NCI-H774 (cell line): ENCODE data around the gene EXOC3L2.
"Not testable (repeated sequence)": the region's sequence is repeated elsewhere in the genome, so short reads cannot be mapped to it uniquely, and the experiment has no call there.

Source experiments
- DNase-seq: peaks from one replicate; lab custom pipeline; 2025; lab: John Stamatoyannopoulos, UW

The EXOC3L2 gene

DNA sequence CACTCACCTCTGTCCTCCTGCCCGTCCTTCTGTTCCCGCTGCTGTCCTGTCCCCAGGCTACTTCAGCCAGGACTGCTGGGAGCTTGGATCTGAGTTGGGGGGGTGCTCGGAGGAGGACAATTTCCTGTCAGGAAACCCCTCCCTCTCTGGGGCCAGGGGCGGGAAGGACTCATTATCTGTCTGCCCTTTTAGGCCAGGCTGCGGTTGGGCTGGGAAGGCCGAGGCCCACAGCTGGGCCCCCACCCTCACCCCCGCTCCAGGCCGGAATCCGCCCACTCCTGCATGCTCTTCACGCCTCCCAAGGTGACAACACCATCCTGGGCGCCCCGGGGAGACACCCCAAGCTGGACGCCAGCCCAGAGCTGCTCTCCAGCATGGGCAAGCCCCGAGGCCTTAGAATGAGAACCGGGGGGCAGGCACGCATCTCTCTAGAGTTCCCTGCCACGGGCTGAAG lies at the start of gene EXOC3L2:
Gene EXOC3L2 (minus strand): TSS at position 74 of the 454 bp plus-strand sequence. CDS start 6,362 bp downstream, outside the sequence.
- no peak for DNase-seq

DNA sequence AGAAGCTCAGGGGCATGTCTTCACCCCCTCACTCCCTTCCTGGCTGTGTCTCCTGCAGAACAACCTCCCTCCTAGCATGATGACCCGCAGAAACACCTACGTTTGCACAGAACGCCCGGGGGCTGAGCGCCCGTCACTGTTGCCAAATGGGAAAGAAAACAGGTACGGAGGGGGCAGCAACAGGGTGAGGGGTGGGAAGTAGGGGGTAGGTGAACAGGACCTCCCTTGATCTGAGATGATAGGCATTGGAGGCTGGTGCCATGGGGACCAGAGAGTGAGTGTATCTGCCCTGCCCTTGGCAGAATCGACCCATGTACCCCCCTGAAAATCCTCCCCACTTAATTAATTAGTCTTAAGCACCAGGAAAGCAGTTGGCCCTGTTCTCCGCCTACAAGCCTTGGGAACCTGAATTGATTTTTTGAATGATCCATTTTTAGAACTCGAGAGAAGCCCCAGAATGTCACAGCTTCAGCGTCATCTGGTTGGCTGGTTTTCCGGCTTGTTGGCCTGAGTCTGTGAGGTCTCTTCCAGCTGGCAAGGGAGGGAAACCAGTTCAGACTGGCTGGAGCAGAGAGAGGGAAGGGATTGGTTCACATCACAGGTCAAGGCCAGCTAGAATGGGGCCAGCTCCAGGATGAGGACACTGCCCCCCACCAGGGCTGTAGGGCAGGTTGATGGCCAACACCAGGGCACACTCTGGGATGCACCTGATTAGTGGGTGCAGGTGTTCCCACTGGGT lies 49.3 kb upstream of the EXOC3L2 start:
- DNase-seq, result no peak

DNA sequence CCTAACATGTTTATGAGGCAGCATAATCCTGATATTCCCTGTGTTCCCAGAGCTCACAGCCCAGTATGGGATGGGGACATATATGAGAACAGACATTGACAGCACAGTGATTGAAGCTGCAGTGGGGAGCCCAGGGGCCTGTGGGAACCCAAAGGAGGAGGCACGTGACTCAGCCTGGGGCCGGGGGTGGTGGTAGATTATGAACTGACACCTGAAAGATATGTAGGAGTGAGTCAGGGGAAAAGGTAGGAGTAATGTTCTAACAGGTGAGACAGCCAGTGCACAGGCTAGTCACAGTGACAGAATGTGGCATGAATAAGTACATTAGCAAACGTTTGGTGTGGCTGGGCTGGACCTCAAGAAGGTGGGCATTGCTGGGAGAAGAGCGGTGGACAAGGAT lies 48.5 kb upstream of the EXOC3L2 start:
- DNase-seq, result no peak

- no peak for DNase-seq
These were observed 46.6 kb upstream of the EXOC3L2 start for GRCh38 chr19:45291834-45292233.

GRCh38 chr19:45290381-45290931 lies 45.2 kb upstream of the EXOC3L2 start:
- DNase-seq, result no peak

GRCh38 chr19:45283443-45284033 lies 38.3 kb upstream of the EXOC3L2 start:
- DNase-seq, result no peak

DNA sequence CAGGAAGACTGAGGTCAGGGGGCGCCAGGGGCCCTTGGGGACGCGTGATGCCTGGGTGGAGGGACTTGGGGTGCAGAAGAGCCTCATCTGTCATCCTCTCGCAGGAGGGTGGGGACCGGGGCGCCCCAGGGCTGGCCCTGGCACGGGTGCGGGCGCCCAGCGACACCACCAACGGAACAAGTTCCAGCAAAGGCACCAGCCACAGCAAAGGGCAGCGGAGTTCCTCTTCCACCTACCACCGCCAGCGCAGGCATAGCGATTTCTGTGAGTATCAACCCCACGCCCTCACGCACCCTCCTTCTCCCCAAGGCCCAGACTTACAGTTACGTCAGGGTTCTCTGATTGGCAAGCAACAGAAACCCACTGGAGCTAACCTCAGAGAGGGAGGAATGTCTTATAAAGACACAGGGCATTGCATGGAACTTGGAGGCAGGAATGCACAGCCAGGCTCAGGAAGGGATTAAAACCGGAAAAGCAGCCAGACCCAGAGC lies 35.3 kb upstream of the EXOC3L2 start:
- DNase-seq, result no peak

DNA sequence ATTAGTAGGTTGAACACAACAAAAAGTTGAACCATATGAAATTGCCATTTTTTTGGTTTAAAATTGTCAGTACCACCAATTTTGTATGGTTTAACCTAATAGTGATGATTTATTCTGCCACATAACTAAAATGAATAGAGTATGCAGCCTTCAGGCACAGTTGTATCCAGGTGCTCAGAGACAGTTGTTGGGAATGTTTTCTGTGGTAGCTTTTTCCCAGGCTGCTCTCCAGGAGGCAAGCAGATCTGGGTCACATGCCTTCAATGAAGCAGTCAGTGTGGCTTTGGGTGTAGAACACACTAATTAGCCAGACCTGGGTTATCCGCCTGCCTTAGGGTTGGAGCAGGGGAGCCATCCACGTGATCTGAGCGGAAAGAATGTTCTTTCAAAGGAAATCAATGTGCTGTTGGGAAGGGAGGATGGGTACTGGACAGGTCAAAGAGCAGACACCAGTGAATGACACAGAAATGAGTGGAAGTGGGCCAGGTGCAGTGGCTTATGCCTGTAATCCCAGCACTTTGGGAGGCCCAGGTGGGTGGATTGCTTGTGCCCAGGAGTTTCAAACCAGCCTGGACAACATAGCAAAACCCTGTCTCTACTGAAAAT lies 34.5 kb upstream of the EXOC3L2 start:
- DNase-seq, result no peak

DNA sequence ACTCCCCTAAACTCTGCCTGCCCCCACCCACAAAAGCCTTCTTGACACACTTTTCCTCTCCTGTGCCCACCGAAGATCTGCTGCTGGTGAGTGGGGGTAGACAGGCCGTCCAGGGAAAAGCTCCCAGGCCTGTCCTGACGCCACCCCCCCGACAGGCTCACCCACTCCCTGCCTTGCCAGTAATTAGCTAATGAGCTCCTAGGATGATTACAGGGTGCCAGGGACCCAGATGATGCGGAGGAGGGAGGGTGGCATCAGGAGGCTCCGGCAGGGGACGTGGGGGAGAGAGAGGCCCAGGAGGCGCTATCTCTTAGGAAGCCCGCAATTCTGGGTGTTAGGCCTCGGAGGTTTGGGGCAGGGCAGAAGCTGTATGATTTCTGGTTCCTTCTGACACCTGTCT lies 32.9 kb upstream of the EXOC3L2 start:
- DNase-seq, result no peak

- DNase-seq, result no peak
These were observed 31.1 kb upstream of the EXOC3L2 start for GRCh38 chr19:45276284-45276687.

DNA sequence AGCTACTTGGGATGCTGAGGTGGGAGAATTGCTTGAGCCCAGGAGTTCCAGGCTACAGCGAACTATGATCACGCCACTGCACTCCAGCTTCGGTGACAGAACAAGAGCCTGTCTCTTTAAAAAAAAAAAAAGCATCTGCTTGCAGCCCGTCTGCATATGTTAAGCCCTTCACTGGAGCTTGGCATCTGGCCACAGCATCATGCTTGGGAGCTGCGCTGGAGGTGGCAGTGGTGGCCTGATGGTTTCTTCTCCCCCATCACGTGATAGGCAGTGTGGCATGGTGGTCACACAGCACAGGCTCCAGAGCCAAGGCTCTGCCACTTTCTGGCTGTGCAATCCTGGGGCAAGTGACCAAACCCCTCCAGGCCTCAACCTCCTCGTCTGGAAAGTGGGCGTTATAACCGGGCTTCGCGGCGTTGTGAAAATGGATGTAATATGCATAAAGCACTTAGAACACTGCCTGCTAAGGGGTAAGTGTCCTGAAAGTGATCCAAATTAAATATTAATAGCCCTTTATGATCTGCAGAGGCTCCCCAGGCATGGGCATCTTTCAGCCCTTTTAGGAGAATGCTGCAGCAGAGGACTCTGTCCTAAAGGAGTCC lies 30.3 kb upstream of the EXOC3L2 start:
- no peak for DNase-seq

GRCh38 chr19:45273521-45273855 lies 28.3 kb upstream of the EXOC3L2 start:
- DNase-seq, result no peak

- no peak for DNase-seq
These were observed 26.5 kb upstream of the EXOC3L2 start for GRCh38 chr19:45271735-45272108.

- no peak for DNase-seq
These were observed 26.0 kb upstream of the EXOC3L2 start for GRCh38 chr19:45271098-45271734.

- not testable (repeated sequence) for DNase-seq
These were observed 24.7 kb upstream of the EXOC3L2 start for GRCh38 chr19:45269939-45270338.

DNA sequence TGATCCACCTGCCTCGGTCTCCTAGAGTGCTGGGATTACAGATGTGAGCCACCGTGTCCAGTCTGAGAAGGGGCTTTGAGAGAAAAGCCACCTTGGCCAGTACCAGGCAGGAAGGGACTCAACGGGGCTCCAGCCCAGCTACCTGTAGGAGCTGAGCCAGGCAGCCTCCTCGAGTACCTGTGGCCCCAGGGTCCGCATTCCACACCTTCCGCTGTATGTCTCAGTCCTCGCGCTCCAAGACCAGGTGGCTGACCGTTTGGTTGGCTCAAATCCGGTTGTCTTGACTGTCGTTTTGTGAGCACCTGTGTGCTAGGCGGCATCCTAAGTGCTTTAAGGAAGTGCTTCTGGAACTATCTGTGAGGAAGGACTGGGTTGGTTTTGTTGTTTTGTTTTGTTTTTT lies 22.1 kb upstream of the EXOC3L2 start:
- no peak for DNase-seq

DNA sequence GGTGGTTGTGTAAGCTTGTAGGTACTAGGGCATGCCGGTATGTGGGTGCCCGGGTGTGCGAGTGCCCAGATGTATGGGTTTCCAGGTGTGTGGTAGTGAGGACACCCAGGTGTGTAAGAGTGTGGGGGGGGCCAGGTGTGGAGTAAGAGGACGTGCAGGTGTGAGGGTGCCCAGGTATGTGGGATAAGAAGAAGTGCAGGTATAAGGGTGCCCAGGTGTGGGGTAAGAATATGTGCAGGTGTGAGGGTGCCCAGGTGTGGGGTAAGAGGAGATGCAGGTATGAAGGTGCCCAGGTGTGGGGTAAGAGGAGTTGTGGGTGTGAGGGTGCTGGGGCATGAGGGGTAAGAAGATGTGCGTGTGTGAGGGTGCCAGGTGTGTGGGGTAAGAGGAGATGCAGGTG lies 20.2 kb upstream of the EXOC3L2 start:
- DNase-seq, result no peak

- no peak for DNase-seq
These were observed 19.6 kb upstream of the EXOC3L2 start for GRCh38 chr19:45264781-45265317.

DNA sequence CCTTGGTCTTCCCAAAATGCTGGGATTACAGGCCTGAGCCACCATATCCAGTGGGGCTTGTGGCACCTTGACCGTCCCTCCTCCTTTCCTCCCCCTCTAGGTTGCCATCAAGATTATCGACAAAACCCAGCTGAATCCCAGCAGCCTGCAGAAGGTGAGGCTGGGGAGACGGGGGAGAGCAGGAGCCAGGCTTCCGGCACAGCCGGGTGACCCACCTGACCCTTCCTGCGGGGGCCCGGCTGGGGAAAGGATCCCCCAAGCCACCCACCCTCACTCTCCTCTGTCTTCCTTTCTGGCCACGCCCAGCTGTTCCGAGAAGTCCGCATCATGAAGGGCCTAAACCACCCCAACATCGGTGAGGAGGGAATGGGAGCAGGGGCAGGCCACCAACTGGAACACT lies 17.8 kb upstream of the EXOC3L2 start:
- DNase-seq, result no peak

DNA sequence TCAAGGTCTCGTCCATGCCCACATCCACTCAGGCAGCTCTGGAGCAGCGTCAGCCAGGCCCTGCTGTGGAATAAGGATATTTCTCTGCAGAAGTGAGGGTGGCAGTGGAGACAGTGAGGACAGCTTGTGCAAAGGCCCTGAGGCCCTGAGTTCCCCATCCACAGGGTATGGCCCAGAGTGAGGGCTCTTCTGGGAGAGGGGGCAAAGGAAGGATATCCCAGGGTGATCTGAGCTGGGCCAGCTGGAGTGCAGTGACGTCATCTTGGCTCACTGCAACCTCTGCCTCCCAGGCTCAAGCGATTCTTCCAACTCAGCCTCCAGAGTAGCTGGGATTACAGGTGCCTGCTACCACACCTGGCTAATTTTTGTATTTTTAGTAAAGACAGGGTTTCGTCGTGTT lies 17.4 kb upstream of the EXOC3L2 start:
- no peak for DNase-seq

- DNase-seq, result no peak
These were observed 13.7 kb upstream of the EXOC3L2 start for GRCh38 chr19:45258862-45259261.

DNA sequence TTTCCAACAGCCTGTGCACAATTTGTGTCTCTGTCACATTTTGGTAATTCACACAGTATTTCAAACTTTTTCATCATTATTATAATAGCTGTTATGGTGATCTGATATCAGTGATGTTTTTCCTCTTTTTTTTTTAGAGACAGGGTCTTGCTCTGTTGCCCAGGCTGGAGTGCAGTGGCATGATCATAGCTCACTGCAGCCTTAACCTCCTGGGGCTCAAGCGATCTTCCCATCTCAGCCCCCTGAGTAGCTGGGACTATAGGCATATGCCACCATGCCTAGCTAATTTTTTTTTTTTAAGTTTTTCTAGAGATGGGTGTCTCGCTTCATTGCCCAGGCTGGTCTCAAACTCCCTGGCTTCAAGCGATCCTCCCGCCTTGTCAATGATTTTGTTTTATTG lies 11.6 kb upstream of the EXOC3L2 start:
- no peak for DNase-seq
